ENCODE results near the gene PUS3.
A peak's percentile ranks its signal among the peaks of the same experiment; 100 is the strongest.

PUS3 gene

DNA sequence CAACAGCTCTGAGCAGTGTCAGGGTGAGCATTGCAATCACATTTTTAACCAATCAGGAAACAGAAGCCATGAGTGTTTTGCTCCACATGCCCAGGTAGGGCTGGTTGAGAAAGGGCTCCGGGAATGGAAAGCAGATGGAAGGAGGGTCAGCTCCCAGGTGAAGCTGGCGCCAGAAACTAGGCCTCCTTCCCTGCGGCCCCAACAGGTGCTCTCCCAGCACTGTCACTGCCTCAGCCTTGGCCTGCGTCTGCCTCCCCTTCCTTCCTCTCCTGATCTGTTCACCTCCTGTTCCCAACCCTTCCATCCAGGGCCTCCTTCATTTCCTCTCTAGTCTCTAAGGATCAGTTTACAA is 38.2 kb upstream of the PUS3 start:
- no peak for DNase-seq

DNA sequence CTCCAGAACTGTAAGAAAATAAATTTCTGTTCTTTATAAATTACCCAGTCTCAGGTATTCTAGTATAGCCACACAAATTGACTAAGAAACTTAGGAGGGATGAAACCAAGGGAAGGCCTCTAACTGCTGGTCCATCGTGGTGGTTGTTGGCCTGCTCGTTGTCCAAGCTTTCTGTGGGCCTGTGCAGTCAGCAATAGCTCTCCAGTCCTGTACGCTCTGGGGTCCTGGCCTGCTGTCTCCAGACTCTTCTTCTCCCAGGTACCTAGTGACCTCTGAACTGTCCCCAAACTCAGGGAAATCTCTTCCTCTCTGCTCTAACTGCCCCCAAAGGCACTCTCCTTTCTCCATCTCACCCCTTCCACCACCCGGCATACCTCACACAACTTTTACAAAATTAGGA is 37.1 kb upstream of the PUS3 start:
- no peak for DNase-seq

DNA sequence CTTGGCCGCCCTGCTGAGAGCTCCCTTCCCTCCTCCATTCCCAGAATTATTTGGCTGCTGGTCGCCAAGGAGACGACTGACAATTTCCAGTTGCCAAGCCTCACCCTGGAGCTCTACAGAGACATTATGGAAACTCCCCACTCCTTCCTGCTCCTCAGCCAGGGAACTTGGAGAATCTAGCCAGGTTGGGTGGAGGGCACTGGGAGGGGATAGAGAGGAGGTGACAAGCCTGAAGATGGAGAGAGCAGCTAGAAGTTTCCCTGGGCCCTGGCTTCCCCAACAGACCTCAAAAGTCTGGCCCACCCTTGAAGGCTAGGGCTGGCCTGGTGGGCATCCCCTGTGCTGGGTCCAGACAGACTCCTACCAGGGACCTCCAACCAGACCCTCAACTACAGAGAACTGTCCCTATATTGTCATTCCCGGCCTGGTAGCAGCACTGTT is 36.1 kb upstream of the PUS3 start:
- DNase-seq: no peak

DNA sequence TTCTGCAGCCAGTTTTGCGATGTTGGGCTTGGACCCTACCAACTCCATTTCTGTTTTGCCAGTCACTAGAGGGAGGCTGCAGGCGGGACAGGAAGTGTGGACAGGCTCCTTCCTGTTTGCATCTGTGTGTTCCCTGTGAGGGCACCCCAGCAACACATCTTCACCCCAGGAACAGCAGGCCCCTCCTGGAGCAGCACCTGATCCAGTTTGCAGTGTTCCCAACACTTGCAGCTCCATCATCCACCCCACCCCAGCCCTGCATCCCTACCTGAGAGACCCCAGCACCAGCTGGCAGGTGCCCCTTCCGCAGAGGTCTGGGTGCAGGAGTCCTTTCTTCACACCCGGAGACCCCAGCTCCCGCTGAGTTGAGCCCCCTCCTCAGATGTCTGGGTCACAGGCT is 35.4 kb upstream of the PUS3 start:
- no peak for DNase-seq

DNA sequence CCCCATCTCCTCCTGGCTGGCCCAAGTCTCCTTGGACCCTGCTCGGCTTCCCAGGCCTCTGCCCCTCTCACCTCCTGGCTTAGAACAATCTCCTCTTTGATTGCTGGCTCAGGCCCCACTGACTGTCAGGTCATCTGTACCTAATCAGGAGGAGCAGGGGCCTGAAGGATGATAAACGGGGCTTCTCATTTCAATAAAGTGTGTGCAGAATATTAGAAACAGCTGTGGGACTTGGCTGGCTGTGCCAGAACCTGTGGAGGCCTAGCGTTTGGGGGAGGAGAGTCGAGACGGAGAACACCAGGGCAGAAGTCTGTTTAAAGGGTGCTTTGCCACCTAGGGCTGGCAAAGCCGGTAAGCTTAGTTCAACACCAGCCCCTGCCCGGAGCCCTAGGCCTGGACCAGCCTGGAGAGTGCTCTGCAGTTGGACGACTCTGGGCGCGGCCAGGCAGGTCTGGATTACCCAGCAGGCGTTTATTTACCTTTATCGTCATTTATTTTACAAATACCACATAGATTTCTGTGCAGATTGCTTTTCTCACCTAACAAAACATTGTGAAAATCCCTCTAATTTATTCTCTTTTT is 32.7 kb upstream of the PUS3 start:
- no peak for DNase-seq

DNA sequence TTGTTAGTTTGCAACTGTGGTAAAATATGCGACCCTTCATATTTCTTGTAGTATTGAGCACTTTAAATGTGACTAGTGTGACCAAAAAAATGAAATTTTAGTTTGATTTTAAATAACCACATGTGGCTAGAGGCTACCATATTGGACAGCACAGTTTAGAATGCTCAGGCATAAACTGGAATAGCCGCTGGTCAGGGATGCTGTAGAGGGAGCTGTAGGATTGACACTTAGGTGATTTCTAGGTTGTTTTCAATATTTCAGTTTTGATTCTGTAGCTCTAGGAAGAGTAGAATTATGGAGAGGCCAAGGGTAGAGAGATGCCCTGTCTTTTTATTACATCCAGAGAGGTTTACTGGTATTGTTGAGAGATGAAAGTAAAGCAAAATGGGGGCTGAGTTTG is 32.0 kb upstream of the PUS3 start:
- no peak for DNase-seq

DNA sequence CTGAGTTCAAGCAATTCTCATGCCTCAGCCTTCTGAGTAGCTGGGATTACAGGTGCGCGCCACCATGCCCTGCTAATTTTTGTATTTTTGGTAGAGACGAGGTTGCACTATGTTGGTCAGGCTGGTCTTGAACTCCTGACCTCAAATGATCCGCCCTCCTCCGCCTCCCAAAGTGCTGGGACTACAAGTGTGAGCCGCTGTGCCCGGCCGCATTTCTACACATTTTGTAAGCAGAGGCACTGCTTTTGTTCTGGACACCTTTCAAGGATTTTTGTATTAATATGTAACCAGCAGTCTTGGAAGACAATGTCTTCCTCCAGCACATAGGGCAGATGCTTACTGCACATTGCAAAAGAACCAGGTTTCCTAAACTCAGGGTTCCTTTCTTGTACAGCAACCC is 31.5 kb upstream of the PUS3 start:
- no peak for DNase-seq

DNA sequence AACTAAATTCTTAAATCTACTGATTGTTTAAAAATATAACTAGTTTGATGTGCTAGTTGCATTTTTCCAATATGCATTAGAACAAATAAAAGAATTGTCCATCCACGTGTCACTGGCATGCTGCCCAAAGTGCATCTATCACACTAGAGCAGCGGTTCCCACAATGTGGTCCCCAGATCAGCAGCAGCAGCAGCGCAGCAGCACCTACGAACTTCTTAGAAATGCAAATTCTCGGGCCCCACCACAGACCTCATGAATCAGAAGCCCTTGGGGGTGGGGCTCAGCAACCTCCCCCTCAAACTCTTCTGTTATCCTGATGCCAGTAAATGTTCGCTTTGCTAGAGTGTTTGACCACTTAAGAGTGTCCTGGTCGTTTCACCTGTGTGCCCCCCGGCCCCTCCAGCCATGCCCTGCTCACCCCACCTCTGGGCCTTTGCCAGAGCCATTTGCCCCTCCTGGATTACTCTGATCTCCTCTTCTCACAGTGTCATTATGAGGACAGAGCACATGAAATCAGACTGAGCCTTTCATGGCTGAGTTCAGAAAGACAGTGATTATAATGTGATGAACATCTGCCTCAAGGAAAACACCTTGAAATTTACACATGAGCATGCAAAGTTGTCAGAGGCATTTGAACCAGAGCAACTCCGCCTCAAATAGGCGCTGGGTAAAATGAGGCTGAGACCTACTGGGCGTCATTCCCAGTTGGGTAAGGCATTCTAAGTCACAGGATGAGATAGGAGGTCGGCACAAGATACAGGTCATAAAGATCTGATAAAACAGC is 30.2 kb upstream of the PUS3 start:
- DNase-seq: no peak

DNA sequence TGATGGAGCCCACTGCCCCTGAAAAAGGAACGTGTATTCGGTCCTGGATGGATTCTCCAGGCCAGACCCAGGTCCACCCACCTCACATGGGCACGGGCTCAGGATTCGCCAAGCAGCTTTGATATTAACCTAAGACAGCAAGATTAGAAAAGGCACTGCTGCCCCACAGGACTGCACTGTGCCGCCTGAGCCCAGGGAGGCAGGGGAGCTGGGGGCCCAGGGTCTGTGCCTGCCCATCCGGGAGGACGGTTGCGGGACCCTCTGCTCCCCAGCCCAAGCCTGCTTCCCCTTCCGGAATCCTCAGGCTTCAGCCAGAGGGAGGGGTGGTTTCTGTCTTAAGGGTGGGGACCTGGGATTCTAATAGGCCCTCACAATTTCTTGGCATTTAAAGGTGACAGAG is 29.3 kb upstream of the PUS3 start:
- DNase-seq: no peak

DNA sequence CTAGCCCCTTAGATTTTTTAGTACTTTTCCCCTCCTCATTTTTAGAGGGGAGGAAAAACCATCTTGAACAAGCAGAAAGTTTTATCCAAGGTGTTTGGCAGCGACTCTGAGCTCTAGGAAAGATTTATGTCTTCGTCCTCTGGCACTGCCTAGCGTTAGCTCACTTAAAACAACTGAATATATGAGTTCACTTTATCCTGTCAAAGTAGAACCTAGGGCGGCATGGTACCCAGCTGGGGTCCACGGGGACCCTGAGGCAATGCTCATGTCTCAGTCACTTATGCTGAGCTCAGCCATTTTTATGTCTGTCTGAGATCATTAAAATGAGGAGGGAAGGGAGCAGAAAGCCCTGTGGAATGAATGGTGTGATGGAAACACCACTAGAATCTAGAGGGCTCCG is 28.7 kb upstream of the PUS3 start:
- DNase-seq: no peak

DNA sequence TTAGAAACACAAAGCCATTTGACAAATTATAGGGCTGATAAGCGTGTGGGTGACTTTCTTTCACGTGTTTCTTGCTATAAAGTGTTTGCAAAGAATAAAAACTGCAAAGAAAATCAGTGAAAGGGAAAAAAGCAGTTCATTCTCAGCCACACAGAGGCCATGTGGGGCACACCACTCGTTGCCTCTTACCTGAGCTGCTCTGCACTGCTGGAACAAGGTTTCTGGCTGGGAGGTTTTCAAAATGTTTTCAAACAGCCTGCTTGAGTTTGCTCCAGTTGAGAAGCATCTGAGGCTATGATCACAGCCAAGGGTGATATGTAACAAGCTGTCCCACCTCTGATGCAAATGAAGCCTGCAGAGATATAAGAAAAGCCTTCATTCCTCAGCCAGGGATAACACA is 28.1 kb upstream of the PUS3 start:
- DNase-seq: no peak

DNA sequence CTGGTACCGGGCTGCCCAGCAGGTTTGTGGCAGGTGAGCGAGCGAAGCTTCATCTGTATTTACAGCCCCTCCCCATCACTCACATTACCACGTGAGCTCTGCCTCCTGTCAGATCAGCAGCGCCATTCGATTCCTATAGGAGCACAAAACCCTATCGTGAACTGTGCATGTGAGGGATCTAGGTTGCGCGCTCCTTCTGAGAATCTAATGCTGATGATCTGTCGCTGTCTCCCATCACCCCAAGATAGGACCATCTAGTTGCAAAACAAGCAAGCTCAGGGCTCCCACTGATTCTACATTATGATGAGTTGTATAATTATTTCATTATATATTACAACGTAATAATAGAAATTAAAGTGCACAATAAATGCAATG is 27.1 kb upstream of the PUS3 start:
- DNase-seq: no peak

DNA sequence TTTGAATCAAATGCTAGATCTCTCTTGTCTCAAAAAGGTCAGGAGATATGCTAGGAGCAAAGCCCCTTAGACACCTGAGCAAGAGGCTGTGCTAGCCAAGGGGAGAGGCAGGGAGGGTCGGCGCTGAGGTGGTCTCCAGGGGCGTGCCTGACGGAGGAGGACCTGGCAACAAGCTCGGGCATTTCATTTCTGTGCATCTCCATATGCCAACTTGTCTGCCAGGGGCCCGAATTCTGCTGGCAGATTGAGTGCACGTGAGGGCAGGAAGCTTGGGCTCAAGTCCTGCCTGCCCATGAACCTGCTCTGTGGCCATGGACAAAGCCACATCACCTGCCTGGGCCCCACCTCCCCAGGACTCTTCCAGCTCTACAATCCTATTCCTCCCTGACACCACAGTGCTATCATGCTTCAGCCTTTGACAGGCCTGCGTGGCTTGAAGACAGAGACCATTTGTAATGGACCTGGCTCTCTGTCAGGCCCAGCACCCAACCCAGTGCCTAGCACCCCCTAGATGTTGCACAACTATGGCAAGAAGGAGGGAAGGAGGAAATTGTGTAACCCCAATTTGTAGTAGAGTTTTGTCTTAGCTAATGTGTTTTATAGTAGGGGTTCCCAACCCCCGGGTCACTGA is 26.6 kb upstream of the PUS3 start:
- no peak for DNase-seq

DNA sequence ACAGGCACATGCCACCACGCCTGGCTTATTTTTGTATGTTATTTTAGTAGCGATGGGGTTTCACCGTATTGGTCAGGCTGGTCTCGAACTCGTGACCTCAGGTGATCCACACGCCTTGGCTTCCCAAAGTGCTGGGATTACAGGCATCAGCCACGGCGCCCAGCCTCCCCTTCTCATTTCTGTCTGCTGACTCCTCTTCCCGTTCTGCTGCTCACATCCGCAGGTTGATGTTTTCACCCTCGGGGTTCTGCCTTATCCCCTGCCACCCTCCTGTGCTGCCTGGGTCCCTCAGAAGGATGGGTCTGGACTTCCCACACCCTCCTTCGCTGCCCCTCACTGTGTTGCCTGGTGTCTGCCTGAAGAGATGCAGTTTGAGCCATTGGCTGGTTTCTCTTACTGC is 23.7 kb upstream of the PUS3 start:
- no peak for DNase-seq

DNA sequence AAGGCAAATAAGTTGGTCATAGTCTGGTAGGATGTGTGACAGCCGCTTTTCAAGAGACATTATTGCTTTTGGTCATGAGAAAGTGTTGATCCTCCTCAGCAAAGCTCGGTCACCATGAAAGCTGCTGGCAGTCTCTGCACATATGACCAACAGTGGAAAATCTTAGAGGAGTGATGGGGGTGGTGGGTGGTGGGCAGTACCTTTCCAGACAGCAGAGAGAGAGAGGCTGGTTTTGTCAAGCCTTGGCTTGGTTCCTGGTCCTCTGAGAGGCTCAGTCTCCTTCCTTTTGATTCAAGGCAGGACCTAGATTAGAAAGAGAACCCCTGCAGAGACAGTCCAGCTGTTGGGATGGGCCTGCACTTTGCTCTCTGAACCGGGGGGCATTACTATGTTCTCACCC is 22.8 kb upstream of the PUS3 start:
- no peak for DNase-seq

DNA sequence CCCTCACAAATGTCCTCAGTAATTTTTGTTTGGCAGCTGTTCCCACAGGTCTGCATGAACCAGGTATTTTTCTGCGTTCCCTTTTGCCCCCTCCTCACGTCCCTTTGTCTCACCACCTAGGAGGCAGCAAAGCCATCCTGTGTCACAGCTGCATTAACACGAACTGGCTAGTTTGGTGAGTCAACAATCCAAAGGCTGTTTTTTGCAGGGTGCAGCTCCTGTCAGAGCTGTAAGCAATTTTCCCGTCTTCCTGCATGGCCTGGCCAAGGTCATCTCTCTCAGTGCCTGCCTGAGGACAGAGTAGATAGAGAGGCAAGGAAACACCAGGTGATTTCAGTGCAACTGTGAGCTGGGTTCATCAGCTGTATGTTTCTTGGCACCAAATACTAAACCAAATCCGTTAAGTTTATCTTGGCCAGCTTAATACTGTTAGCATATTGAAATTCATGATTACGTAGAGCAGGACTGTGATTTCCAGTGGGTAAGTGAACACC is 22.3 kb upstream of the PUS3 start:
- no peak for DNase-seq

DNA sequence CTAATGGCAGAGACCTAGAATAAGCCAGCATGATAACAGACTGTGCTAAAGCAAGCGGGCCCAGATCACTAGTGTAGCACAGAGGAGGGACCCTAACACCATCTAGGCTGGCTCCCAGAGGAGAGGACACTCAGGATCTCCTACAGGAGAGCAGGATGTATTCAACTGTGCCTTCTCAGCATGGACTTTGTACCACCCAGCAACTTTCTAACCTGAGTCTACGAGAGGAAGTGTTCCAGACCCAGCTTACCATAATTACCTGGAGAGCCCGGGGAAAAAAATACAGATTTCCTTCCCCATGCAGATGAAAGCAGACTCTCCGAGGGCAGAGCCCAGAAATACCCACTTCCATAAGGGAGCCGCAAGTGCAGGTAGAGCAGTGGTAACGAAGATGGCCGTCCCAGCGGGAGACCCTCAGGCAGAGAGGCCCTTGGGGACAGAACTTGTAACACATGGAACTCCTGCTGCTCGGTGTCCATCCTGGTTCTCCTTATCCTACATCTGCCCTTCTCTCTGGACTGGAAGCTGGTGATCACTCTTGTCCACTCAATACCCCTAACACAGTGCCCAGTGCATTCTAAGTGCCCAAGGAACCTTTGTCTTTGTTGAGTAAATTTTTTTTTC is 21.5 kb upstream of the PUS3 start:
- DNase-seq: no peak

DNA sequence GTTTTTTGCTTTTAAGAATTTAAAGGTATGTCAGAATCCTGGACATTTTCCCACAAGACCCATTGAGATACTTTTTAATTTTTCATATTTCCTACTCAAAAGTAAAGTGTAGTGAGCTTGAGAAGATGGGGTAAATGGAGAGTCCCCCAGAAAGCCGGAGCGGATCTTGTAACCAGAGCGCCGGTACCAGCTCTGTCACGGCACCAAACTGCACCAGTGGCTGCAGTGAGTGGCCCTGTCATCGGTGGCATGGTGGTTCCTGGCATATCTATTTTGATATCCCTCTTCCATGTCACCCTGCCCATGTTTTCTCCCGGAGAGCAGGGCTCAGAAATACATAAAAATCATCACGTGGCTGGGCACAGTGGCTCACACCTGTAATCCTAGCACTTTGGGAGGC is 20.6 kb upstream of the PUS3 start:
- no peak for DNase-seq

DNA sequence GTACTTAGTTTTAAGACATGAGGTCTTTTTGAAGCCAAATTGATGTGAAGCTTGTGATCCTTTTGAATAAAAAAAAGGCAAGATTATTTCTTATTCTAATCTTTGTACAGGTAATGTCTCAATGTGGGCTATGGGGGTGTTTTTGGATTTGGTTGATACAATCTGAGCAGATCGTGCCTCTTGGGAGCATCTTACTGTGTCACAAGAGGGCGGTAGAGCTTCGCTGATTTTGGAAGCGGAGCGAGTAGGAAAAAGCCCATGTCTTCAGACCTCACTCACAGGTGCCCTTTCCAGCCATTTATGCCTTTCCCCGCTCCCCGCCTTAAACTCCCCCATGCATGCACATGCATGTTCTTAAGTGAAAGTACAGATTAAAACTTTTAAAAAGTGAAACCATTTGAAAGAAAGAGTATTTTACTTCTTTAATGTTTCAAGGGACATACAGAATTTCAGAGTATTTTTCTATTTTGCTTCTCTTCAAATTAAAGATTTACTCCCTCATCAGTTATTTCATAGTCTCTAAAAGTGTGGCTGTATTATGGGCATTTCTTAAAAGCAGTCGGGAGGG is 20.1 kb upstream of the PUS3 start:
- peak; percentile 67 for DNase-seq

DNA sequence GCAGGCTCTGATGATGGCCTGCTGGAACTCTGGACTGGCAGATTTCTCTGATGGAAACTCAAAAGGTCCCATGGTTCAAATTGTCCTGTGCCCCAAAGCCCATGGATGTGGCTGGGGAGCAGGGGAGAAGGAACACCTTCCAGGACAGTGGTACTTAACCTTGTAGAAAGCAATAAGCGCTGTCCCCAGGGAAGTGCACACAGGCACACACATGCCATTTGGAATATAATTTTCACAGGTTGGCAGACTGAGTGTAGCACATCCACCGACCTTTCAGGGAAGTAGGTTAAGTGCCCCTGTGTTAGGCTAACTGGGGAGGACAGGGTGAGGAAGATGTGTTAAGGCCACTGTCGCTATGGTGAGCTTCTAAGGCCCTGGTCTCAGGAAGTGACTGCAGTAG is 19.1 kb upstream of the PUS3 start:
- DNase-seq: no peak

DNA sequence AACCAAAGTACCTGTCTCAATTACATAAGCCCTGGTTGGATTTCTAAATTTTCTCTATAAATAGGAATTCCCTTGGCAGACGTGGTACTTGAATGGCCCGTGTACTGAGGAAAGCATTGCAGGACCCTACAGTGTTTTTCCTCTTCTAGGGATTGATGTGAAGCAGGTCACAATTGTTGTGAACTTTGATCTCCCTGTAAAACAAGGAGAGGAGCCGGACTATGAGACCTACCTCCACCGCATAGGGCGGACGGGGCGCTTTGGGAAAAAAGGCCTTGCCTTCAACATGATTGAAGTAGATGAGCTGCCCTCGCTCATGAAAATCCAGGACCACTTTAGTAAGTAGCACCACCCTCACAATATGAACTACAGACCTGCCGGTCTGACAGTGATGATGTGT is 18.0 kb upstream of the PUS3 start:
- no peak for DNase-seq

DNA sequence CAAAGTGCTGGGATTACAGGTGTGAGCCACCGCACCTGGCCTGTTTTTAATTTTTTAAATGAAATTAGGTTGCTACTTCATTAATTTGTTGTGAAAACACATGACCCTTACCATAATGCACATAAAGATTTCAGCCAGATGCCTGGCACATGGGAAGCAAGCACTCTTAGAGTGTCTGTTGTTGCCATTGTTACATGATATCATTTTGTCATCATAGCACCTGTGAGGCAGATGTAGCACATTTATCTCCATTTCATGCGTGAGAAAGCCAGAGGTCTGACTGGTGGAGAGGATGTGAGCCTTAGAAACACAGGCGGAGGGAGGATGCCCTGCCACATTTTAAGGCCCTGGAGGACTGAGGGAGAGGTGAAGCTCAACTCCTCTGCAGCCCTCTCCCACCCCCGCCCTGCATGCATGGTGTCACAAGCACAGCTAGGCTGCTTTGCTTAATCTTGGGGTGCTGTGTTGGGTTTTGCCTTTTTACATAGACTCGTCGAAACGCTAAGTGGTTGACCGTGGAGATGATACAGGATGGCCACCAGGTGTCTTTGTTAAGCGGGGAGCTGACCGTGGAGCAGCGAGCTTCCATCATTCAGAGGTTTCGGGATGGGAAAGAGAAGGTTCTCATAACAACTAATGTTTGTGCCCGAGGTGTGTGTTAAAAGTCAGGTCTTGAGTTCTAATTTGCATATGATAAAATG is 15.3 kb upstream of the PUS3 start:
- no peak for DNase-seq

DNA sequence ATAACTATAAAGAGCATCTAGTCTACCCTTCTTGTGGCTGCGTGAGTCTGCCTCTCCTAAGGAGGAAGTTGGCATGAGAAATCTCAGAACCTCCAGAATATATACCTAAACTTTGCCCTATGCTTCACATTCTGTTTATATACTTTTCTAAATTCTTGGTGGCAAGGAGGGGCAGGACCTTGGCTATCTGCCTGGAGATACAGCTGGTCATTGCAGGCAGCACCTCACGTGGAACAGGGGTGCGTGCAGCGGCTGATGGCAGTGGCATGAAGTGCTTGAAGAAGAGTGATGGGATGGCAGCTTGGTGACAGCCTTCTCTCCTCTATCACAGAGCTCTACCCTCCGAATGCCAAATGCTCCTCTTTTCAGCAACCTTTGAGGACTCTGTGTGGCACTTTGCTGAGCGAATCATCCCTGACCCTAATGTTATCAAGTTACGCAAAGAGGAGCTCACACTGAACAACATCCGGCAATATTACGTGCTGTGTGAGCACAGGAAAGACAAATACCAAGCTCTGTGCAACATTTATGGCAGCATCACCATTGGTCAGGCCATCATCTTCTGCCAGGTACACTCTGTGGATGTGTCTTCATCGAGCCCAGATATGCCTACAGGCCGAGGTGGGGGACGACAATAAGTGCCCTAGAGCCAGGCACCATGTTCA is 13.8 kb upstream of the PUS3 start:
- DNase-seq: no peak

All from activated CD4-positive, alpha-beta T cell treated with anti-CD3 and anti-CD28 coated beads, Interleukin-2, amount 50 U/mL, for 16 hours (primary cell).